GM12891 (cell line): ENCODE measurements around the gene ITM2B.

Source experiments
- DNase-seq: peaks from one replicate; pipeline ENCODE4 v3.0.0; 2011; ENCODE audit warnings: low spot score; ENCODE audit not compliant: insufficient read length
- FAIRE-seq: peaks from 2 replicates; lab custom pipeline; 2011; peaks lifted over from hg19 to GRCh38; lab: Jason Lieb, UNC
- PAX5 ChIP-seq: IDR thresholded peaks from 2 replicates; pipeline ENCODE4 v1.6.1; 2011; ENCODE audit warnings: low read length, moderate library complexity, mild to moderate bottlenecking; ENCODE audit not compliant: insufficient read depth, severe bottlenecking
- POLR2A ChIP-seq: IDR thresholded peaks from 2 replicates; pipeline ENCODE4 v1.6.1; 2011; ENCODE audit warnings: low read depth, low read length, control low read depth
- POLR2AphosphoS5 ChIP-seq: IDR thresholded peaks from 2 replicates; pipeline ENCODE4 v1.6.1; 2011; ENCODE audit warnings: low read depth, low read length, control low read depth
- POU2F2 ChIP-seq: IDR thresholded peaks from 2 replicates; pipeline ENCODE4 v1.6.1; 2011; ENCODE audit warnings: low read depth, mild to moderate bottlenecking, control low read depth, low read length, moderate library complexity
- SPI1 ChIP-seq: IDR thresholded peaks from 2 replicates; pipeline ENCODE4 v1.6.1; 2011; ENCODE audit warnings: low read depth, low read length, control low read depth
- TAF1 ChIP-seq: IDR thresholded peaks from 2 replicates; pipeline ENCODE4 v1.6.1; 2011; ENCODE audit warnings: low read depth, low read length, control low read depth

ITM2B gene

DNA sequence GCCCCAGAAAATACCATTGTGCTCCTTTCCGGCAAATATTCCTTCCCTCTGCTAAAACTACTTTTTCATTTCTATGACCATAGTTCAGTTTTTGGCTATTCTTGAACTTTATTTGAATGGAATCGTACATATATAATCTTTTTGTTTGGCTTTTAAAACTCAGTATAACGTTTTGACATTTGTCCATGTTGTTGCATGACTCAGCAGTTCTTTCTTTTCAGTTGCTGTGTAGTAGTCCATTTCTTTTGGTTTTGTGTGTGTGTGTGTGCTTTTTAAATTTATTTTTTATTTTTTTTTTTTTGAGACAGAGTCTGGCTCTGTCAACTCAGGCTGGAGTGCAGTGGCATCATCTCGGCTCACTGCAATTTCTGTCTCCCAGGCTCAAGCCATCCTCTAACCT lies 35.0 kb downstream of the ITM2B start:
- FAIRE-seq (no peak), DNase-seq (no peak)
- no peak for TF ChIP-seq TAF1

DNA sequence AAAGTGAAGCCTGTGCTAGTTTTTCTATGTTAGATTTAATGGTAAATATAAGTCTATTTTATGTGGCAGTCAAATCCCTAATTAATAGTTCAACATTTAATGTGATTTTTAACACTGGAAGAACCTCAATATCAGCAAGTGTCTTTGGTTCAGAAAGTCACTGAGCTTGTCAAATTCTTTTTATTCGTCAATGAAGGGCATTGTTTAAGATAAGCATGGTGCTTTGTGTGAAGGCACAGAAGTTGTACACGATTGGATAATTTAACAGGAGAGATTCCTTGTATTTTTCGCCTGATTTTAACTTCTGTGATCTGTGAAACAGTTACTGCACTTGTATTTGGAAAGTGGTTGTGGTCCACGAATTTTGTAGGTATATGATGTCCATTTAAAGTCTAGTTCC lies 40.3 kb downstream of the ITM2B start:
- FAIRE-seq = no peak
- TF ChIP-seq POLR2AphosphoS5 = no peak
- TF ChIP-seq SPI1 = no peak
- no peak for DNase-seq

DNA sequence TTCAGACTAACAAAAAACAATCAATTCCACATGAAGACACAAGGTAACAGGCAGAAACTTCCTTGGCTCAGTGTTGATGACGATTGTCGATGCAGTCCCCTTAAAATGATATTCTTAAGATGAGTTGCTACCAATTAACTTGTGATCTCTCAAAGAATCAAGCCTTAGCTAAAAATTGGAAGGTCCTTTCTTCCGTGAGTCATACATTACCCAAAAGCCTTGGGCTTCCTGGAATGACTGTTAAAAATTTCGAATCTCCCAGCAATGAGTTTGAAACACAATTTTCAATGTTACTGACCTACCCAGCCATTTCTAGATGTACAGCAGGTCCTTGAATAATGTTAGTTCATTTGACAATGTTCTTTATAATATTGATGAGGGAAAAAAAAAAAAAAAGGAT lies 42.5 kb downstream of the ITM2B start:
- DNase-seq (no peak), FAIRE-seq (no peak)
- no peak for TF ChIP-seq TAF1
- no peak for TF ChIP-seq POLR2A
- TF ChIP-seq POLR2AphosphoS5 = no peak
- no peak for TF ChIP-seq SPI1
- no peak for TF ChIP-seq PAX5
- no peak for TF ChIP-seq POU2F2

DNA sequence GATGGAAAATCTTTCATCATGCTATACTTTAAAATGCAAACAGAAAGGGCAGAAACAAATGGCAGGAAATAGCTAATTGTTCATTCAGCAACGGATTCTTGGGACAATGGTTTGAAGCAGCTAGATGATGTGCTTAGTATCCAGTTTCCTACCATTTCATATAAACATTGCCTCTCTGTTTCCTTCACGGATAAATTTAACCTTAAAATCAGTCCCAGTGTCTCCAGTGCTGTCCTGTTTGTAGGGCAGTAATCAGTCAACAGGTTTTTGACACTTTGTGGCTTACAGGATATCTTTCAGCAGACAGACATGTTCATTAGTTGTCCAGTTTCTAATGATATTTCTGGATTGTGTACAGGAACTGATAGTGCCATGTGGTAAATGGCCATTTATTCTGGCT lies 45.8 kb downstream of the ITM2B start:
- FAIRE-seq = no peak
- DNase-seq = no peak
- TF ChIP-seq POU2F2 = no peak
- TF ChIP-seq PAX5 = no peak

DNA sequence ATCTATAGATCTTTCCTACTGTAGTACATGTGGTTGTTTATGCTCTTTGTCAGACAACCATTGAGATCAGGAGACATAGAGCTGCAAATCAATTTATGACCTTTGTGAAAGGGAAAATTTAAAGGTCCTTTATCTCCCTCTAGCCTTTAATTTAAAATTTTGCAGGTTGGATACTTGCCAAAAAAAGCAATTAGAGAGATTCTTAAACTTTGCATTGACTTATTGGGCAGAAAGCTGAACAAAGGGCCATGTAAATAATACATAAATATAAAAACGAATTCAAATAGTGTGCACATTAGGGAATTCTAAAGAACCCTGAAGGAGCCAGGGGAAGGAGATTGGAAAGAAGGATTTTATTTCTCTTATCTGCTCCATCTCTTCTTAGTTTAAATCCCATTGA lies 48.5 kb downstream of the ITM2B start:
- DNase-seq = no peak
- no peak for TF ChIP-seq PAX5
- no peak for TF ChIP-seq POLR2A
- no peak for TF ChIP-seq SPI1
- TF ChIP-seq POU2F2 = no peak
- TF ChIP-seq TAF1 = no peak
- no peak for TF ChIP-seq POLR2AphosphoS5
- FAIRE-seq = no peak

DNA sequence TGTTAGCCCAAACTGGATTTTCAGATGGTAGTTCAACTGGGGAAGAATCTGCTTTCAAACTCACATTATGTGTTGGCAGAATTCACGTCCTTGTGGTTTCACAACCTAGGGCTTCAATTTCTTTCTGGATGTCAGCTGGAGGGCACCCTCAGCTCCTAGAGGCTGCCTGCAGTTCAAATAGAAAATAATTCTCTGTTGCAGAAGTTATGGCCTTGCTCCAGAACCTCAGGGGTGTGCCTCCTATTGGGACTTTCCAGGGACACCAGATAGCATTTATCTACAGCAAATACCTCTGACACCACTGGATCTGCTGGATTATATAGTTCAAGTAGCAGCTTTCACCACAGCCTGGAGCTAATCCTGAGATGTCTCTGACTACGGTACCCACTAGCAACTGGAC lies 58.7 kb downstream of the ITM2B start:
- FAIRE-seq = no peak
- TF ChIP-seq PAX5 (no peak), TAF1 (no peak), POLR2AphosphoS5 (no peak), POLR2A (no peak), SPI1 (no peak), POU2F2 (no peak)
- DNase-seq = no peak

DNA sequence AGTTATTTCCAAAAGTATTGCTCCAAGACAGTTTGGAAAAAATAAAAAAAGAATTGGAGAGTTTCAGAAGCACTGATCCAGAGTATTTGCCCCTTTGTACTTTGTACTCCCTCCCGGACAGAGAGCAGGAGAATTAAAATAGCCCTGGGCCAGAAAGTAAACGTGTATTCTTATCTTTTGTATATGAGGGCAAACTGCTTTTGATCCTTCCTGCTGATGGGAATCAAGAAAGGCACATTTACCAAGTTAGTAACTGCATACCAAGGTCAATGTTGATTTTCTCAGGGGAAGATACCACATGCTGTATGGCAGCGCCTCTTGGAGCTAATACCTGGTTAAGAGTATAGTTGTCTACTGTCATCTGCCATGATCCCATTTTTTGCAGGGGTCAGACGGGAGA lies 59.6 kb downstream of the ITM2B start:
- DNase-seq = no peak
- FAIRE-seq = no peak
- TF ChIP-seq POLR2AphosphoS5 (no peak), PAX5 (no peak), POLR2A (no peak), POU2F2 (no peak), TAF1 (no peak), SPI1 (no peak)

DNA sequence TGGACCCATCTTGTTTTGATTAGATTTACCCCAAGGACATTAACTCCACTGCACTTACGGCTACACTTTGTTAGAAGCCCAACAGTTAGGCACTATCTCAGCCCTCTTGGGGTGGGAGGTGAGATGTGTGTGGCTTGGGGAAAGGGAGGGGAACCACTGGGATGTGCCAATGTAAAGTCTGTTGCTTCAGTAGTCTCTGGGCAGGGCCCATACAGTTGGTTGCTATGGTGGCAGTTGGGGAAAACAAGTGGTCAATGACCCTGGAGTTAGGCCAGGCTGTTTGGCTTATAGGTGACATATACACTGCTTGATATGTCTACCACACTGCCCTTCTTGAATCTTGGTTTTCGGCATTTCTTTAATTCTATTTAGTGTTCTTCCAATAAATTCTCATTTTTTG lies 61.6 kb downstream of the ITM2B start:
- no peak for DNase-seq
- TF ChIP-seq TAF1 = no peak
- no peak for TF ChIP-seq SPI1
- TF ChIP-seq PAX5 = no peak
- TF ChIP-seq POLR2A = no peak
- TF ChIP-seq POLR2AphosphoS5 = no peak
- TF ChIP-seq POU2F2 = no peak
- FAIRE-seq = peak; percentile 74

DNA sequence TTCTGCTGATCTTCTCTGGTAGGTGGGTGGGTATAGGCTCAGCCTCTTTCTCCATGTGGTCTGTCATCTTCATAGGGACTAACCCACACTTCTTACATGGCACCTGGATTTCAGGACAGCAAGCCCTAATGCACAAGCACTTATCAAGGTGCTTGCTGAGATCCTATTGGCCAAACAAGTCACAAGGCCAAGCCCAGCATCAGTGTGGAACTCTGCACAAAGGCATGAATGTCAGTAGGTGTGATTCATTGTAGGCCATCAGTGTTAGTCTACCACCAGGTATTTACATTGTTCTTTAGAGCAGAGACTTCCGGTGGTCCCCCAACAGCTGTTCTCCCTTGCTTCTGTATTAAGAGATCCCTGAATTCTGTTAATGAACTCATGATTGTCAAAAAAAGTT lies 62.3 kb downstream of the ITM2B start:
- FAIRE-seq (no peak), DNase-seq (no peak)
- TF ChIP-seq SPI1 = no peak
- no peak for TF ChIP-seq POU2F2
- no peak for TF ChIP-seq TAF1
- no peak for TF ChIP-seq POLR2A
- no peak for TF ChIP-seq PAX5
- no peak for TF ChIP-seq POLR2AphosphoS5

DNA sequence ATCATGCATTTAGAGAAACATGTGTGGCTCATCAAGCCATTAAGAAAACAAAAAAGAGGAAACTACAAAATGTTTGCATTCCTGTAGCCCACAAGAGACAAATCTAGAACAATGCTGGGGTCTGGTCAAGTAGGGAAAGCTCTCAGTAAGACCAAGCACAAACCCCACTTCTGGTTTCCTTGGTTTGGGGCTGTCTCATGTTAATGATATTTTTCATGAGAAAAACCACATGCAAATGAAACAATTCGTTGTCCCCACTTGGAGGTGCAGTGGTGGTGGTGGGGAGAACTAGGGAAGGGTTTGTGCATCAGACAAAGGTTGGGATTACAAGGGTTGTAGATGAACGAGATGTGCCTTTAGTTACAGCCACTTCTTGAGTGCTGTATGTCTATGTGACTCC lies 63.5 kb downstream of the ITM2B start:
- TF ChIP-seq POU2F2 (no peak), PAX5 (no peak), POLR2AphosphoS5 (no peak), POLR2A (no peak), TAF1 (no peak)
- DNase-seq (no peak), FAIRE-seq (no peak)

DNA sequence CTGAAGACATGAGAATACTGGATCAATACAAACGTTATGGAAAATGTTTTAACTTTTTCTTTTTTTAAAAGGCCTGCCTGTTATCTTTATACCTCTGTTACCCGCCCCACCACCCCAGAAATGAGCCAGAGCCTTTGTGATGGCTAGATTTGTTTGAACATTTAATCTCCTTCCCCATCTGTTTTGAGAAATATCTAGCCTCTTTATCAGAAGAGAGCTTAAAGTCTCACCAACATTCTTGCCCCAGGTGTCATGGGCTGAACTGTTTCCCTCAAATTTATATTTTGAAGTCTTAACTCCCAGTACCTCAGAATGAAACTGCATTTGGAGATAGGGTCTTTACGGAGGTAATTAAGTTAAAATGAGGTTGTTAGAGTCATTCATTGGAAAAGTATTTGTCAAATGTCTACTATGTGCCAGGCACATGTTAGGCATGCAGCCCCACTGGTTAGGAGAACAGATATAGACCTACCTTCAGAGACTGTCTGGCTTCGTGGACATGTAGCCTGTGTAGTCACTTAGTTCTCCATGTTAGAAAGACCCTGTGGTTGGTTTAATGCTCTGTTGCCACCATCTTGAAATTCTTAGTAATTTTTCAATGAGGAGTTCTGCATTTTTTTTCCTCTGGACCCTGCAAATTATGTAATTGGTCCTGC lies 64.3 kb downstream of the ITM2B start:
- DNase-seq (no peak), FAIRE-seq (no peak)
- no peak for TF ChIP-seq SPI1
